ENCODE measurements around the gene CTNND2. TPM values are rescaled to one million over a fixed set of nuclear protein-coding genes. Genes with fewer than 3 reads are reported as not detected.
A peak's percentile ranks its signal among the peaks of the same experiment; 100 is the strongest.

Gene CTNND2
- total RNA-seq, 1 experiment from 2014 or later: 7.0 TPM

- H4K91ac ChIP-seq (ENCODE audit: insufficient read length, low read depth, low read length): no peak overlapping the region
- H2BK20ac ChIP-seq (ENCODE audit: low read depth, low read length, poor library complexity, severe bottlenecking): no peak overlapping the region
- Mint-ChIP-seq H3K4me1 (peaks cover 3 to 5% of the 10 kb centered on the region in 2 experiments; a peak in 1 of 4 replicates), H3K36me3 (ENCODE audit: insufficient read depth in 1 of 3, low read depth in 3 of 3) (no peaks in the 10 kb centered on the region), H3K4me3 (no peak overlapping the region), H3K27me3 (ENCODE audit: low read depth) (no peaks in the 10 kb centered on the region; the same call in 1 of the 2 replicates), H3K9me3 (no peaks in the 10 kb centered on the region), H3K27ac (peak overlapping the region in 1 of 3 experiments; percentile 79; a peak in 1 of 7 replicates)
- TF ChIP-seq CTCF (conservative IDR thresholded peaks at IDR 0.05): no peak
- no peak overlapping the region for H3K18ac ChIP-seq (ENCODE audit: insufficient read length, low read depth, low read length)
- H3K23me2 ChIP-seq (ENCODE audit: insufficient read length, low read depth, low read length, poor library complexity, severe bottlenecking): no peaks in the 10 kb centered on the region
- H3T11ph ChIP-seq (ENCODE audit: low read length): no peak overlapping the region
- no peak overlapping the region for H3K27ac ChIP-seq (ENCODE audit: insufficient read length, low read depth, low read length)
- H4K8ac ChIP-seq (replicated peaks; ENCODE audit: insufficient read length, low read depth, low read length): no peak overlapping the region
- H3K79me1 ChIP-seq (ENCODE audit: insufficient read depth, low read depth, low read length, poor library complexity, severe bottlenecking): no peaks in the 10 kb centered on the region
- H2BK120ac ChIP-seq (ENCODE audit: low read depth, low read length, poor library complexity, severe bottlenecking): no peak overlapping the region
- H3K4me1 ChIP-seq (ENCODE audit: insufficient read depth, low read length): no peaks in the 10 kb centered on the region
- no peak overlapping the region for H3K4me2 ChIP-seq (ENCODE audit: insufficient read depth, insufficient read length, low read length)
- H4K5ac ChIP-seq (ENCODE audit: insufficient read length, low read depth, low read length): no peak overlapping the region
- no peaks in the 10 kb centered on the region for H3K9me3 ChIP-seq (ENCODE audit: control insufficient read depth, low read depth, low read length)
- H3K27me3 ChIP-seq (ENCODE audit: insufficient read depth, low read length): no peaks in the 10 kb centered on the region
- no peak overlapping the region for H3K56ac ChIP-seq (ENCODE audit: insufficient read length, low read depth, low read length)
- H3K23ac ChIP-seq (ENCODE audit: insufficient read length, low read depth, low read length): no peak overlapping the region
- no peak overlapping the region for H2BK5ac ChIP-seq (ENCODE audit: insufficient read length, low read length)
- H3K14ac ChIP-seq (ENCODE audit: insufficient read depth, low read length): no peak overlapping the region
- H3K79me2 ChIP-seq (ENCODE audit: insufficient read depth, low read length): no peaks in the 10 kb centered on the region
- H3K4ac ChIP-seq (ENCODE audit: low read depth, low read length): no peak overlapping the region
- H4K20me1 ChIP-seq (ENCODE audit: control insufficient read depth, insufficient read depth, insufficient read length): no peaks in the 10 kb centered on the region
- H2AK5ac ChIP-seq (ENCODE audit: insufficient read length, low read length): no peak overlapping the region
- DNase-seq: no peak
- WGBS (ENCODE audit: extremely low coverage, insufficient read length, low lambda C conversion rate): no CpG with 5 or more reads among the region's 5 CpGs
- H2BK15ac ChIP-seq (ENCODE audit: low read depth, low read length): no peak overlapping the region
- no peak overlapping the region for H2AFZ ChIP-seq (ENCODE audit: low read length)
- no peak overlapping the region for H2BK12ac ChIP-seq (ENCODE audit: insufficient read length, low read depth, low read length)
- H3K9ac ChIP-seq (ENCODE audit: extremely low read depth, insufficient read length, low read length): no peak overlapping the region
Observed at GRCh38 chr5:11300736-11301135, 603.5 kb downstream of the CTNND2 start.
